Measurements from ENCODE around the gene GPR152.
"Not testable (repeated sequence)": the region's sequence is repeated elsewhere in the genome, so short reads cannot be mapped to it uniquely, and the experiment has no call there.

Gene GPR152

GRCh38 chr11:67427364-67427859 is 25.1 kb downstream of the GPR152 start:
- DNase-seq (ENCODE audit: low spot score) = not testable (repeated sequence)

GRCh38 chr11:67423891-67424613 is 28.5 kb downstream of the GPR152 start:
- no peak for DNase-seq (ENCODE audit: low spot score)

GRCh38 chr11:67423466-67423865 is 29.1 kb downstream of the GPR152 start:
- no peak for DNase-seq (ENCODE audit: low spot score)

GRCh38 chr11:67422891-67423290 is 29.6 kb downstream of the GPR152 start:
- no peak for DNase-seq (ENCODE audit: low spot score)

- no peak for DNase-seq (ENCODE audit: low spot score)
These were observed 31.0 kb downstream of the GPR152 start for GRCh38 chr11:67421430-67422031.

- peak; percentile 89 for DNase-seq (ENCODE audit: low spot score)
These were observed 31.7 kb downstream of the GPR152 start for GRCh38 chr11:67420646-67421429.

- no peak for DNase-seq (ENCODE audit: low spot score)
These were observed 32.3 kb downstream of the GPR152 start for GRCh38 chr11:67420147-67420645.

- no peak for DNase-seq (ENCODE audit: low spot score)
These were observed 33.0 kb downstream of the GPR152 start for GRCh38 chr11:67419325-67420049.

GRCh38 chr11:67418476-67419281 is 33.9 kb downstream of the GPR152 start:
- no peak for DNase-seq (ENCODE audit: low spot score)

GRCh38 chr11:67417425-67417824 is 35.1 kb downstream of the GPR152 start:
- DNase-seq (ENCODE audit: low spot score) = no peak

GRCh38 chr11:67416416-67417335 is 35.9 kb downstream of the GPR152 start:
- DNase-seq (ENCODE audit: low spot score) = no peak

GRCh38 chr11:67415501-67416304 is 36.8 kb downstream of the GPR152 start, which contains the start of gene CARNS1:
CARNS1 (plus strand) TSS chr11:67415678; CDS start chr11:67416200, 522 bp downstream.
- DNase-seq (ENCODE audit: low spot score) = no peak

GRCh38 chr11:67413266-67413849 is 39.2 kb downstream of the GPR152 start:
- no peak for DNase-seq (ENCODE audit: low spot score)

- no peak for DNase-seq (ENCODE audit: low spot score)
These were observed 39.9 kb downstream of the GPR152 start for GRCh38 chr11:67412495-67413179.

- no peak for DNase-seq (ENCODE audit: low spot score)
These were observed 40.8 kb downstream of the GPR152 start for GRCh38 chr11:67411785-67412152.

GRCh38 chr11:67410984-67411784 is 41.3 kb downstream of the GPR152 start:
- DNase-seq (ENCODE audit: low spot score) = no peak

- no peak for DNase-seq (ENCODE audit: low spot score)
These were observed 42.1 kb downstream of the GPR152 start for GRCh38 chr11:67410369-67410831.
